GM18861 (cell line): ENCODE measurements around the gene SFTA2.
"Not testable (repeated sequence)": the region's sequence is repeated elsewhere in the genome, so short reads cannot be mapped to it uniquely, and the experiment has no call there.

Experiments
- ATAC-seq: cut with Tn5 transposase; IDR thresholded peaks from one replicate; pipeline ENCODE4 v1.9.1; 2021; ENCODE audit not compliant: unreplicated experiment

Gene SFTA2

DNA sequence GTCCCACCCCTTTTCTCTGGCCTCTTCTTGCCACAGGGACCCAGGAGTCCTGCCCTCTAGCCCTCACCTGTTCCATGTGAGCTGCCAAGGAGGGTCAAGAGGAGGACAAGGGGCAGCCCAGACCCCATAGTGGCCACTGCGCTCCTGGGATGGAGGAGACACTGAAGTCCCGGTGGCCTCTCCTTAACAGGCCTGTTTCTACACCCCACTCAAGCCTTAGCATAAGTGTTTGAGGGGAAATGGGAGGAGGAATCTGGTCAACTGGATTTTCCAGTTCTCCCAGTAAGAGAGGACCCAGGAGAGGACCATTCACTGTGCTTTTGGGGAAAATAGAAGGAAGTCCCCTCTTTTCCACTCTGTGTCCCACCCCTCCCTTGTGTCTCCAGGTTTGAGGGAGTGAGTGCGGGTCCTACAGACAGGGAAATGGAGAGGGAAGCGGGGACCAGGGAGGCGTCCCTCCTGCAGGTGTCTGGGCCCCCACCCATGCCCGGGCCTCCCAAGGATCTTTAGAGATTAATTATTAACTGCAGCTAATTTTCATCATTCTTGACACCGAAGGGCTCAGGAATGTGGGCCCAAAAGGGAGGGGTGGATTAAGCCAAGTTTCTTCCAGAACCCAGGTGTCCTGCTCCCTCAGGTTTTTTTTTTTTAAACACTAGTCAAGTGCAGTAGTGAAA, at the start of gene SFTA2:
Gene SFTA2, minus strand, starts transcription at position 202 of the 677 bp plus-strand sequence. Its CDS starts 74 bp downstream, at position 128.
- ATAC-seq = no peak

DNA sequence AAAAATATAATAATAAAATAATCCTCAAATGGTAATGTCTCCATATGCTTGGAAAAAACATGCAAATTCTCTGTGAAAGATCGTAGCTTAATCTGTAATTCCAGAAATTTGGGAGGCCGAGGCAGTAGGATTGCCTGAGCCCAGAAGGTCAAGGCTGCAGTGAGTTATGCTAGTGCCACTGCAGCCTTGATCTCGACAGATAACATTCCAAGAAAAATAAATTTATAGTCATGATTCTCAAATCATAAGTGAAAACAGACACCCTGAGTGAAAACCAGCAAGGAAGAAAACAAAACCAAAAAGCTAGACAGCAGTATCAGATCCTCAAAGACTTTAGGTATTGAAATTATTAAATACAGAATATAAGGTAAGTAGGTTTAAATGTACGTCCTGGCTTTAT, 47.7 kb upstream of the SFTA2 start:
- no peak for ATAC-seq

DNA sequence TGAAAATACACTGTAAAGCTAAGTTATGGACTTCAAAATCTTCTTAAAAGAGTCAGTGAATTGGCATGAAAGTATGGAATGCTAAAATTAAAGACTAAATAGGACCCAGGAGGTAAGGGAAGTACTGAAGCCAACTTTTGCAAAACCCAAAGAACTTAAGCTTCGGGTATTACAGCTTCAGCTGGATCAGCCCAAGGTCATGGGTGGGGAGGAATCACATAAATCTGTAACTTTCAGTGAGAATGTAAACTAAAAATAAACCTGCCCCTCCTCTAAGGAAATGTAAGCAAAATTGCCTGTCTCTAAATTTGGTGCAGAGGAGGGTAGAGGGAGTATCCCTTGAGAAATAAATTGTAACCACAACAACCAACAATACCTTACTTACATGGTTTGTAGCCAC, 47.2 kb upstream of the SFTA2 start:
- ATAC-seq = no peak

DNA sequence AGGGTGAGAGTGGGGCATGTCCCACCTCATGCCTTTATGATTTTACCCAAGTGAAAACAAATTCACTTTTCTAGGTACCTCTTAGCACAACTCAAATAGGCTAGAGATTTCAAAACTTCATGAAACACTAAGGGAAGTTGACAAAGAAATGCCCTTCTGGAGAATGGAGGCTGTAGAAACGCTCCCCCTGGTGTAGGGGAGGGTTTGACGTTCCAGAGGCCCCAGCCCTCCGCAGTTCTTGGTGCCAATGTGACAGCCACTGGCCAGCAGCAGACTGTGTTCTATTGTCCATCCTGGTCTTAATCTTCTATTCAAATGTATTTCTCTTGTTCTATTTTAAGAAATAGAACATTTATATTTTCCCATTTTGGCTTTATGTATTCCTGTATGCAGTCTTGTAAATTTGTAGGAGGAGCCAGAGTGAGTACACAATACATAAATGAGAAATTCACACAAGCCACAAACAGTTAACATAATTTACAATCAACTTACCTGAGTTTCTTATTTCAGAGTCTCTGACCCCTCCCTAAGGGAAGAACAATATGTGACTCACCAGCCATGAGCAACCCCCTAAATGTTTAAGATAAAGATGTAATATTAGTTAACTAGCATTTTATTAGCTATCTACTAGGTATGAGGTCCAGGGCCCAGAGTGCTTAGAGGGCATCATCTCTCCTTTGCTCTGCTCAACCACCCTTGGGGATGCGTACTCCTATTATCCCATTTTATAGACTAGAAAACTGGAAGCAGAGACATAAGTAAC, 42.7 kb upstream of the SFTA2 start:
- ATAC-seq = no peak

DNA sequence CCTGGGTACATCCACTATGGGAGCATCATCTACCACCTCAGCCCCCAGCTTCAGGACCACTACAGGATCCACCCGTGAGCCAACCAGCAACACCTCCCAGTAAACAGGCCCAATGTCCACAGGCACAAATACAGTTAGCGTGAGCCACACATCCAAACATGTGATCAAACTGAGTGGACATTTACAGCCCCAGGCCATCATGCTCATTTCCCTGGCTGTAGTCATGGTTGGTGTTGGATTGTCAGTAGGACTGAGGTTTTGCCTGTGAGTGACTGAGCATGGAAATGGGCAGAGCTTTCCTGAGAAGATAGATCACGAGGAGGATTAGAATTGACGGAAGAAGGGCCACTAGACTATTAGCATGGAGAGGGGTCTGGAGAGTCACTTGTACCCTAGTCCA, 40.8 kb upstream of the SFTA2 start:
- ATAC-seq = no peak

DNA sequence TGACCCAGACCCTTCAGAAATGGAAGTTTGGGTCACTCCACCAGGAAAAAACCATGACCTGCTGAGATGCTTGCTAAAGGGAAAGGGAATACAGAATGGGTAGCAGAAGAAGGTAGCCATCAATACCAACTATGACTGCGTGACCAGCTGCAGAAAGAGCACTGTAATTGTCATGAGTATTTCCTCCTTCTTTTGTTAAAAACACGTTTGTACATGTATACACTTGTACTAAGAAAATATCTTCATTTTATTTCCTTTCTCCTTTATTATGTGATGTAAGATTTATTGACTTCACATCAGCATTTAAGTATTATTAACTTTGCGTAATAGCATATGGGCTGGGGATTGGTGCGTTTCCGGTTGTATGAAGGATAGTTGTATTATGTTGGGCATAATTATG, 39.0 kb upstream of the SFTA2 start:
- ATAC-seq = no peak

DNA sequence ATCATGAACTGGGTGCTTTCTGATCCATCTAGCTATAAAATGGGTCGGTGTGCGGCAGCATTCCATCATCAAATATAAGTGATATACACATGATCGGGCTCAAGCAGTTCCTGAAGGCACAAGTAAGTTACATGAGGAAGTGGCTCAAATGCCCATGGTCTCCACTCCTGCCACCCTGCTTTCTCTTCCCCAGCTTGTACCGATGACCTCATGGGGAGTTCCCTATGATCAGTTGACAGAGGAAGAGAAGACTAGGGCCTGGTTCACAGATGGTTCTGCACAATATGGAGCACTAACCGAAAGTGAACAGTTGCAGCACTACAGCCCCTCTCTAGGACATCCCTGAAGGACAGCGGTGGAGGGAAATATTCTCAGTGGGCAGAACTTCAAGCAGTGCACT, 37.2 kb upstream of the SFTA2 start:
- not testable (repeated sequence) for ATAC-seq

DNA sequence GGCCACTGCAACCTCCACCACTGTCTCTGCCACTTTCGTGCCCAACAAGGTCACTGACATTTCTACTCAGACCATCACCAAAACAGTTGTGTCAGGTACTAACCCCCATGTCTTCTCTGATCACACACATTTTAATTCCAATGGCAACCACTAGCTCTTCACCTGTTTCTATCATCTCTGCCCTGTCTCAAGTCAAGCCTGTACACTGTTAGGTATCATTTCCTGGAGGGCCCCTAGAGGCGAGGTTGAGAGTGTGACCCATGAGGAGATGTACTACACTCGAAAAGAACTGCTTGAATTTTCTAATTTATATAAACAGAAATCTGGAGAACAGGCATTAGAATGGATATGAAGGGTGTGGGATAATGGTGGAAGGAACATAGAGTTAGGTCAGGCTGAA, 34.2 kb upstream of the SFTA2 start:
- ATAC-seq = no peak

DNA sequence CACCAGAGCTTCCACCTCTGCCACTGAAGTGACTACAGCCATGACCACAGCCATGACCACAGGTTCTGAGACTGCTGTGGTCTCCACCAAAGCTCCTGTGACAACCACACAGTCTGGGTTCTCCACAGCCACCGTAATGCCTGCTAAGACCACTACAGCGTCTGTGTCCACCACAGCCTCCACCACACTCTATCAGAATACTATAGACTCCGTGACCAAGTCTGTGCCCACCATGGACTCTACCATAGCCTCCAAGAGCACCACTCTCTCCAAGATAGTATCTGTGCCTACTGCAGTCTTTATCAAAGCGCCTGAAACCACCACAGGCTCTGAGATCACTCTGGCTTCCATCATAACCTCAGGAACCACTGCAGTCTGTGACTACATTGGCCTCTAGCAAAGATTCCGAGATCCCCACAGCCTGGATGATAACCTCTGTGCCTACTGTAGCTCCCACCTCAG, 33.2 kb upstream of the SFTA2 start:
- ATAC-seq = no peak

DNA sequence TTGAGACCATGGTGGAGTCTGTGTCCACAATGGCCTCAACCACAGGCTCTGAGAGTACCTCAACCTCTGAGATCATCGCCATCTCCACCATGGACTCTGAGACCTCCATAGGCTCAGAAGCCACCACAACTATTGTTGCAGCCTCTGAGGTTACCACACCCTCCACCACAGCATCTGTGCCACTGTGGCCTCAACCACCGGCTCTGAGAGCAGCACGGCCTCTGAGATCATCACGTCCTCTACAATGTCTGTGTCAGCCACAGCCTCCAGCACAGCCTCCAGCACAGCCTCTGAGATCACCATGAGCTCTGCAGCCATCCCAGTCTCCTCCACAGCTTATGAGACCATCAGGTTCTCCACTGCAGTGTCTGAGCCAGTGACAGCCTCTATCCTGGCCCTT, 32.1 kb upstream of the SFTA2 start:
- no peak for ATAC-seq

DNA sequence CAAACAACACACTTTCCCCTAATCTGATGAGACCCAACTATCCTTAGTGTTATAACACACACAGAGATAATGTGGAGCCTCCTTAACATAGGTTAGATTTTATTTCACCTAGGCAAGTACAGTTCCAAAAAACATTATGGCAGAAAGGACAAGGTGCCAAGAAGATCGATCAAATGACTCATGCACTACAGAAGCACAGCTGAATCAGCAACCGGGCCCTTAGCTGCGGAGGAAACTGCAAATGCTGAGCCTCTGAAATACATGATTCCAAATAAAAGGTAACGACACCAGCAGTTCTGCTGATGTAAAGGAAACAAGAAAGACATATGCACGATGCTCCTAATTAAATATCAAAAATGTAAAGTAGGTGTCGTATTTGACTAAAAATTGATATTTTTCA, 31.7 kb upstream of the SFTA2 start:
- ATAC-seq = no peak

DNA sequence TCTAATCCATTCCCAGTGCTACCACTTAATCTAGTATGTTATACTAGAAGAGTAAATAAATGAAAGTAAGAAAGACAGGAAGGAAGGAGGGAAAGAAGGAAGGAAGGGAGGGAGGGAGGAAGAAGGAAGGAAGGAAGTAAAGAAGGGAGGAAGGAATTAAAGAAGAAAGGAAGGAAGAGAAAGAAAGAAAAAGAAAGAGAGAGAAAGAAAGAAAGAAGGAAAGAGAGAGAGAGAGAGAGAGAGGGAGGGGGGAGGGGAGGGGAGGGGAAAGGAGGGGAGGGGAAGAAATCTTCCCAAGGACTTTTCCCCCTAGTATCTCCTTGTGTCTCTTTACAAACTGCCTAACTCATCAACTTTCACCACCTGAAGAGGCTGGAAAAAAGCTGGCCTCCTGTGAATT, 30.7 kb upstream of the SFTA2 start:
- no peak for ATAC-seq

DNA sequence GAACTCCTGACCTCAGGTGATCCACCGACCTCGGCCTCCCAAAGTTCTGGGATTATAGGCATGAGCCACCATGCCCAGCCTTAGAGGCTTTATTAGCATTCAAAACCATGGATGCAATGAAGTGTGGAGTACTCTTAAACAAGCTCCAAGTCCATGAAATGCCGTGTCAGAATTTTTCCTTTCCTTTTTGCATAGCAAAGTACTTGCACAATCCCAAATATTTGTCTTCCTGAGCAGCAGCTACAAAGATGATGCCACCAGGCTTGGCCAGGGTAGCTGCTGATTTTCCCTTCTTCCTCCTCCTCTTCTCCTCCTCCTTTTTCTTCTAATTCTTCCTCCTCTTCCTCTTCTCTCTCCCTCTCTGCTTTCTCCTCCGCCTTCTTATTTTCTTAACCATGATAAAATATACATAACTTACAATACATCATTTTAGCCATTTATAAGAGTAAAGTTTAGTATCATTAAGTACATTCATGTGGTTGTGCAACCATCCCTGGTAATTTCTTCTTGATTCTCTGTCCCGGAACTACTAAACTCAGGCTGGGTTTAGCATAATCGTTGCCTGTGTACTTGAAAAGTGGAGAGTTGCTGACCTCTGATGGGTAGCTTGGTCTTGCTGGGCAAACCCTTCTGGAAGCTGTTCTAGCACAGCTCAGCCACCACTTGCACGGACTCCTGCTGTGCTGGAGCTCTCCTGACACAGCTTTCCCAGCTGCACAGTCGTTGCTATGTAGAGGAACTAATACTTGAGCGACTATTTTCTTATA, 29.1 kb upstream of the SFTA2 start:
- no peak for ATAC-seq

DNA sequence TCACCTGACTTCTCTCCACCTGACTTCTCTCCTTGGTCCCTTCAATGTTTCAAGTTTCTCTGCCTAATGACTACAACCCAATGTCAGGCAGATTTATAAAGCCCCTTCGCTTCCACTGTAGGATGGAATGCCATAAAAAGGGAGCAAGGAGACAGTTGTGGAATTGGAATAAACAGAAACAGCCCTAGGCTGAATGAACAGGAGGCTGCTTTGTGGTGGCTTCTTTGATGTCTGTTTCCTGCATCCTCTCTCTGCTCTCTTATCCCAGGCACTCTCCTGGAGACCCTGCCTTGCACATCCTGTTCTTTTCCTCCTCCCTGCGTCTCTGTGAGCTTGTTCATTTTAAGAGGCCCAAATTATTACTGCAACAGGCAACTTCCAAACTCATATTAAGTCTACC, 25.7 kb upstream of the SFTA2 start:
- ATAC-seq = no peak

DNA sequence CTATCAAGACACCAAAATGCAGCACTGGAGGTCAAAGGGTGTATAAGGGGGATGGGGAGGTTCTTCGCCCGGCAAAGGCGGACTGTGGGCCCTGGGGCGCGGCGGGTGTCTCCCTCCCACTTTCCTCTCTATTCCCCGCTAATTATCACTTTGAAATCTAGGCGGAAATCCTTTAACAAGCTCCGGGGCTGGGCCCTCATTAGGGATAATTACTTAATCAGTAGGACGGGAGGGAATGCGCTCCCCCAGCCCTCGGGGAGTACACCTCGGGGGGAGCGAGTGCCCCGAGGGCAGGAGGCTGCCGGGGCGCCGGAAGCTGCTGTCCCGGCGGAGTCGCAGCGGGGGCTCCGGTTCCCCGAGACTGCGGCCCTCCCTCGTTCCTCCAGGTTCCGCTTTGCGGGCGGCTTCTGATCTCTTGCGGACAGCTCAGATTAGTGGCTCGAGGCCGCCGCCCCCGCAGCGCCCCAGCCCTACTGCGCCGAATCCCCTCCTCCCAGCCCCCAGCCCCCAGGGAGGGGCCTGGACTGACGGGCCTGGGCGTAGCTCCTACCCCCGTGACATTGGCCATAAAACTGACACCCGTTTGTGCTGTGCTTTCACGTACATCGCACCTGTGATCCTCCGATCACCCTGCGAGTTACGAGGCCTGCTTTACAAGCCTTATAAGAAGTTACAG, 23.5 kb upstream of the SFTA2 start:
- no peak for ATAC-seq

DNA sequence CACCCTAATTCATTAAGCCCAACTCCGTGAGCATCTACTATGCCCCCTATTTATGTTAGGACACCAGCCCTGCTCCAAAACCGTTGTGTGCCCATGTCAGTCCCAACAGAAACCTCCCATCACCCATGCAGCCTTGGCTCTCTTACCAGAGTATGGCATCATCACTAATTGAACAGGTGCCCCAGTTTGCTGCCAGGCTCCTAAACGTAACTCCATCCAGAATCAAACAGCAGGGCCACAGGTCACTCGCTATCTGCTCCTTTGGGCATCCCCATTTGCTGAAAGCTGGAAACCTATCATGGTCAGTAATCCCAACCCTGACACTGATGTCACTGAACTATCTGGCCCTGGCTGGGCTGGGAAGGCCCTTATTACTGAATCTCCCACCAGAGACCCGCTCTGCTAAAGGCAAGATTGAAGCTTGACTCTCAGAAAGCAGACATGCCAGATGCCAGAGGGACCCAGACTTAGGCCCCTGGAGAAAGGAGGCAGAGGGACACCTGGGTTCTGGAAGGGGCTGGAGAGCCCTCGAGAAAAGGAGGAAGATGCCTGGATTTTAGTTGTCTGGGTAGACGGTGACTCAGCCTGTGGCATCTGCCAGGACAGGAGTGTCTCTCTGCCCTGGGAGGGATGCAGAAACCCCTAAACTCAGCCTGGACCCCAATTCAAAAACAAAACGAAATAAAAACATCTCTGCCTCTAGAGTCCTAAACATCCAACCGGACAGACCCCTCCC, 22.8 kb upstream of the SFTA2 start:
- ATAC-seq = no peak

DNA sequence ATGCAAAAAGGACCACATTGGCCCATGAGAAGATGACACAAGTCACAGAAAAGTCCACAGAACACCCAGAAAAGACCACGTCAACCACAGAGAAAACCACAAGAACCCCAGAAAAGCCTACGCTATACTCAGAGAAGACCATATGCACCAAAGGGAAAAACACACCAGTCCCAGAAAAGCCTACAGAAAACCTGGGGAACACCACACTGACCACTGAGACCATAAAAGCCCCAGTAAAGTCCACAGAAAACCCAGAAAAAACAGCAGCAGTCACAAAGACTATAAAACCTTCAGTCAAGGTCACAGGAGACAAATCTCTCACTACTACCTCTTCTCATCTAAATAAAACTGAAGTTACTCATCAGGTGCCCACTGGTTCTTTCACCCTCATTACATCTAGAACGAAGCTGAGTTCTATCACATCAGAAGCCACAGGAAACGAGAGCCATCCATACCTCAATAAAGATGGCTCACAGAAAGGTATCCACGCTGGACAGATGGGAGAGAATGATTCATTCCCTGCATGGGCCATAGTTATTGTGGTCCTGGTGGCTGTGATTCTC, 20.0 kb upstream of the SFTA2 start:
- ATAC-seq = no peak

DNA sequence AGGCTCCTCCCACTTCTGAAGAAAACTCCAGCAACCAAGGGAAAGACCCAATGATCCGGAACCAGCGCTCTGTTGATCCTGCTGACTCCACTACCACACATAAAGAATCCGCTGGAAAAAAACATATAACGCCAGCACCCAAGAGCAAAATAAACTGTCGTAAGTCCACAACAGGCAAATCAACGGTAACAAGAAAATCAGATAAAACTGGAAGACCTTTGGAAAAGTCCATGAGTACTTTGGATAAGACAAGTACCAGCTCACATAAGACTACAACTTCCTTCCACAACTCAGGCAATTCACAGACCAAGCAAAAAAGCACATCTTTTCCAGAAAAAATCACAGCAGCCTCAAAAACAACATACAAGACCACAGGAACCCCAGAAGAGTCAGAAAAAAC, 16.8 kb upstream of the SFTA2 start:
- ATAC-seq = no peak

DNA sequence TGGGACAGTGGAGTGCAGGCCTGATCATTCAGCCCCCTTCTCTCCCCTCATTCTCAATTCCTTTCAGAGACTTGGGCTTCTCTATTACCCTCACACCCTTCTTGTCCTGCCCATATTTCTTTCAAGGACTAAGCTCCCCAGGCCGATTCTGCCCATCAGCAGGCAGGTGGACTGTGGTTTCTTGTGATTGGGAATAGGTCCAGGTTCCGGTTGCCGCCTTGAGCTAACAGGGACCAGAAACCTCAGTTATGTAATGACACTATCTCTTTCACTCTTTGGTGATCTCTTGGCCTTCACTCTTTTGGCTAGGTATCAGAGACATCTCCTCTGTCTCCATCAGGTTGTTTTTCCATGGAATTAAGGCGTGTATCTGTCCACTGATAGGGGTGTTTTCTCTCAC, 15.3 kb upstream of the SFTA2 start:
- no peak for ATAC-seq

DNA sequence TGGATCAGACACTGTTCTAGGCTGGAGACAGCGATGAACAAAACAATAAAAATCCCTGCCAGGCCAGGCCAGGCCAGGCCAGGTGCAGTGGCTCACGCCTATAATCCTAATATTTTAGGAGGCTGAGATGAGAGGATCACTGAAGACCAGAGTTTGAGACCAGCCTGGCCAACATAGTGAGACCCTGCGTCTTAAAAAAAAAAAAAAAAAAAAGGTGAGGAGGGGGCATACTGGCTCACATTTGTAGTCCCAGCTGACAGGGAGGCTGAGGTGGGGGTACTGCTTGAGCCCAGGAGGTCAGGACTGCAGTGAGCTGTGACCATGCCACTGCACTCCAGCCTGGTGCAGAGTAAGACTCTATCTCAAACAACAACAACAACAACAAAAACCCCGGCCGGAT, 13.3 kb upstream of the SFTA2 start:
- ATAC-seq = no peak
